ENCODE data around the gene RNASE13.

Gene RNASE13

DNA sequence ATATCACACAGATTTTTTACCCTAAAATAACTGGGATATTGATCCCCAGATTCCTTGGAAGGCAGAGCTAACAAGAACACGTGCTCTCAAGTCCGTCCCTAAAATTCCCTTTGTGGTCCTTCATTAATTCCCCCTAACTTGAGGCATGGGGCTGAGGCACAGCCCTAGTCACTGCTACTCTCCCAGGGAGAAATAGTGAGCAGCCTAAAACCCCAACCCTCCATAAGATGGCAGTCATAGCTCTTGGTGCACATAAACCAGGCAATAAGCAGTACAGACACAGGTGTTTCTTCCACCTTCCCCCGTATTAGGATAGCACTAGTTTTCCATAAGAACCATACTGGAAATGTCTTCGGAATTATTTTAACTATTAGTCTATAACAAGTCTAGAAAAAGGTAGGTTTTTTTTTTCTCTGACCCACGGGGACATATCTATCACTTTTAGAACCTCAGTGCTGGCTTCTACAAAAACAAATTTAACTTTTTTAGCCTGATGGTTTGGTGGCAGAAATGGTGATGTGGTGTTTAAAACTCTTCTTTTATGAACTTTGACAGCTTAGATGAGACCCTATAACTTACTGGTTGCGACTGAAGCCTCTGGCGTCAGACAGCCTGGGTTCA is 32.4 kb upstream of the RNASE13 start:
- no peak for DNase-seq (ENCODE audit: low read depth in 1 of 2, low spot score in 1 of 2)

DNA sequence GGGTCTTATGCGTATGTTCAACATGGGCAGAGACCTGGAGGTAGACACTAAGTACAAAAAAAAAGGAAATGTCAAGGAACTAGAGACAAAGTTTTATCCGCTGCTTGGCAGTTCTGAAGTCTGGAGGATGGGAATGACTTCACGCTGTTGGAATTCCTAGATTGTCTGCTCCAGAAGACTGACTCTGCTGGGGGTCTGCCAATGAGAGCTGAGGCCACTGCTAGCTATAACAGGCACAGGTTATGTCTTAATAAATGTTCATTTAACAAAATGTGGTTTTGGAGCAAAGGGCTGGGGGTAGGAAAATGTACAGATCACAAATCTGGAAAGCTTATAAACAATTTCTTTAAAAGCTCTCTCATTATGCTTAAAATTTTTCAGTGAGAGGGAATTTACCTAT is 28.9 kb upstream of the RNASE13 start:
- DNase-seq (ENCODE audit: low read depth in 1 of 2, low spot score in 1 of 2): no peak

DNA sequence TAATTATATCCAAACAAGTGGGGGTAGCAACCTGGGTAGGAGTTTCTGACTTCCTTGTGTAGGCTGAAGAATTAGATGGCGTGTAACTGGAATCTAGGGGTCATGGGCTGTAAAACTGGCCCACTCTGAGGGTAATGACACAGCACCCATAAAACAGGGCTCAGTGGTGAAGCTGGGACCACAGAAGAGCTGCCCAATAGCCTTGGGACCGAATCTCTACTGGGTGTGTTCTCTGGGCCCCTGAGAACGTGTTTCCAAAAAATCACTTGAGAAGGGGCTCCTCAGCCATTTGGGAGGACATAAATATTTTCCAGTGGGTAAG is 26.7 kb upstream of the RNASE13 start:
- no peak for DNase-seq (ENCODE audit: low read depth in 1 of 2, low spot score in 1 of 2)

DNA sequence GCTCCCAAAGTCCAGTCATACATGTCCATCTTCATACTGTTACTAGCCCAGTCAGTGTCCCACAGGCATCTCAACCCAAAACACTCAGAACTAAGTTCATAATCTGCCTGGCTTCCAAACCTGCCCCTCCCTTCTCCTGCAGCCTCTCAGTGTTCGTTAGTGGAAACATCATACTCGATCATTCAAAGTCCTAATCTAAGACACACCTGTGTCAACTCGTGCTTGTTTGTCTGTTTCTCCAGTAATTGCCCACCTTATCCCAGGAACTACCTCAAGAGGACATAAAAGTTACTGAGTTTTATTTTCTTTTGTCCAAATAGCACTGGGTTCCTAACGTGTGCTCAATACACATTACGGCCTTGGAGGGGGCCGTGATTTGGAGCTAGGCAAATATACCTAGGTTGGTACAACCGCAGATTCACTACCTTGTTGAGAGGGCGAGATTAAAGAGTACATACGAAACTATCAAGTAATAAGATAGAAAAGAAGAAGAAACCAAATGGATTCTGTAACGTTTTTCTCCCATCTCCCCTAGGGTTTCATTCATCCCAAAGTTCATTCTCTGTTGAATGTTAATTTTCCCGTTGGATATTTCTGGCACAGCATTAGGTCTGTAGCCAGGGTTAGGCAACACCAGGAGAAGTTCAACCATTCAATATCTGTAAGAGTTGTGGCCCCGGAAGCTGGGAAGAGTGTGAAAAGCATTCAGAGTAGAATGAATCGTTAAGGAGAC is 26.2 kb upstream of the RNASE13 start:
- no peak for DNase-seq (ENCODE audit: low read depth in 1 of 2, low spot score in 1 of 2)

GRCh38 chr14:21059842-21060613 is 25.4 kb upstream of the RNASE13 start:
- no peak for DNase-seq (ENCODE audit: low read depth in 1 of 2, low spot score in 1 of 2)

- DNase-seq (ENCODE audit: low read depth in 1 of 2, low spot score in 1 of 2): no peak
Measured at GRCh38 chr14:21058903-21059302, 24.3 kb upstream of the RNASE13 start.

GRCh38 chr14:21057803-21058675 is 23.4 kb upstream of the RNASE13 start, which contains the start of gene RNASE8:
Gene RNASE8 (plus strand): TSS chr14:21057822. CDS start chr14:21057893, 71 bp downstream.
- no peak for DNase-seq (ENCODE audit: low read depth in 1 of 2, low spot score in 1 of 2)

GRCh38 chr14:21056520-21057163 is 22.0 kb upstream of the RNASE13 start:
- no peak for DNase-seq (ENCODE audit: low read depth in 1 of 2, low spot score in 1 of 2)

- no peak for DNase-seq (ENCODE audit: low read depth in 1 of 2, low spot score in 1 of 2)
Measured at GRCh38 chr14:21055432-21056117, 21.0 kb upstream of the RNASE13 start.

GRCh38 chr14:21054768-21055145 is 20.1 kb upstream of the RNASE13 start:
- DNase-seq (ENCODE audit: low read depth in 1 of 2, low spot score in 1 of 2): no peak

GRCh38 chr14:21054123-21054767 is 19.6 kb upstream of the RNASE13 start:
- no peak for DNase-seq (ENCODE audit: low read depth in 1 of 2, low spot score in 1 of 2)

GRCh38 chr14:21053184-21054122 is 18.8 kb upstream of the RNASE13 start:
- DNase-seq (ENCODE audit: low read depth in 1 of 2, low spot score in 1 of 2): no peak

DNA sequence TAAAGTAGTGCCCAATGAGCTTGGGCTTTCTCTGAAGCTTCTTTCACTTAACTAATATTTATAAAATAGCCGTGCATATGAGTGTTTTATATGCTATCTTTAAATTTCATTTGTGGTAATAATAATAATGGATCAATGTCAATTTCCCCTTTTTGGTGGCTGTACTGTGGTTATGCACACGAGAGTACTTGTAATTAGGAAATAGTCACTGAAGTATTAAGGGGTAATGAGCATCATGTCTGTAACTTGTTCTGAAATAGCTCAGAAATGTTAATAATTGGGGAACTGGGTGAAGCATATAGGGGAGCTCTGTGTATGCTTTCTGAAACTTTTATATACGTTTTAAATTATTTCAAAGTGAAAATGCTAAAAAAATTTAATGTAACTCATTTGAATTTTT is 16.0 kb upstream of the RNASE13 start:
- no peak for DNase-seq (ENCODE audit: low read depth in 1 of 2, low spot score in 1 of 2)

DNA sequence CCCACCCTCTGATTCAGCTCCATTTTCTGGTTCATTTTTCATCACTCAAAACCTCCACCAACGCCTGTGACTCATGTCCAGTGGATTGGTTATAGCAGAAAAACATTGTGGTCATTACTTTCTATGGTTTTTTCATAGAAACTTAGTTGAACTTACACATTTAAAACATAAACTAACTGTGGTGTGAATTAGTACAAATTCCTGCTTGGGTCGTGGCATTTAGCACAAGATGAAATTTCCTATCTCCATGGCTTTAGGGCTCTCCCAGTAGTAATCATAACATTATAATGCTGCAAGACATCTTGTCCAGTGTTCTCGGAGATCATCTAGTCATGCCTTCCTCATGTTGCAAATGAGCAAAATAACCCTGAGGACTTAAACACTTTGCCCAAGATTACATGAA is 14.7 kb upstream of the RNASE13 start:
- DNase-seq (ENCODE audit: low read depth in 1 of 2, low spot score in 1 of 2): no peak

GRCh38 chr14:21048638-21049037 is 14.0 kb upstream of the RNASE13 start:
- DNase-seq (ENCODE audit: low read depth in 1 of 2, low spot score in 1 of 2): no peak

- DNase-seq (ENCODE audit: low read depth in 1 of 2, low spot score in 1 of 2): no peak
Measured at GRCh38 chr14:21047378-21047781, 12.8 kb upstream of the RNASE13 start.

GRCh38 chr14:21043974-21044618 is 9.5 kb upstream of the RNASE13 start:
- no peak for DNase-seq (ENCODE audit: low read depth in 1 of 2, low spot score in 1 of 2)

GRCh38 chr14:21043387-21043973 is 8.9 kb upstream of the RNASE13 start:
- DNase-seq (ENCODE audit: low read depth in 1 of 2, low spot score in 1 of 2): no peak
